T-helper 1 cell treated with Interleukin-12 subunit alpha and Interleukin-12 subunit beta and Interleukin-4 antibody, amounts not matched to agents 30 ng/mL and 1 ng/mL, for 36 hours (primary cell): ENCODE measurements around the gene PGPEP1. TPM values are rescaled to one million over a fixed set of nuclear protein-coding genes. Genes with fewer than 3 reads are reported as not detected.

ENCODE experiments used
- intact Hi-C: fragments of 100-400 bp; cut with micrococcal nuclease; formaldehyde crosslinking; loops from one replicate; pipeline ENCODE4 v1.15.1; 2024
- total RNA-seq: library from RNA; stranded (reverse); gene quantifications from 2 replicates; pipeline ENCODE4 v1.2.3, GENCODE V29; 2022

The PGPEP1 gene
- total RNA-seq, 1 donor from 2014 or later, result 29.2 TPM

DNA sequence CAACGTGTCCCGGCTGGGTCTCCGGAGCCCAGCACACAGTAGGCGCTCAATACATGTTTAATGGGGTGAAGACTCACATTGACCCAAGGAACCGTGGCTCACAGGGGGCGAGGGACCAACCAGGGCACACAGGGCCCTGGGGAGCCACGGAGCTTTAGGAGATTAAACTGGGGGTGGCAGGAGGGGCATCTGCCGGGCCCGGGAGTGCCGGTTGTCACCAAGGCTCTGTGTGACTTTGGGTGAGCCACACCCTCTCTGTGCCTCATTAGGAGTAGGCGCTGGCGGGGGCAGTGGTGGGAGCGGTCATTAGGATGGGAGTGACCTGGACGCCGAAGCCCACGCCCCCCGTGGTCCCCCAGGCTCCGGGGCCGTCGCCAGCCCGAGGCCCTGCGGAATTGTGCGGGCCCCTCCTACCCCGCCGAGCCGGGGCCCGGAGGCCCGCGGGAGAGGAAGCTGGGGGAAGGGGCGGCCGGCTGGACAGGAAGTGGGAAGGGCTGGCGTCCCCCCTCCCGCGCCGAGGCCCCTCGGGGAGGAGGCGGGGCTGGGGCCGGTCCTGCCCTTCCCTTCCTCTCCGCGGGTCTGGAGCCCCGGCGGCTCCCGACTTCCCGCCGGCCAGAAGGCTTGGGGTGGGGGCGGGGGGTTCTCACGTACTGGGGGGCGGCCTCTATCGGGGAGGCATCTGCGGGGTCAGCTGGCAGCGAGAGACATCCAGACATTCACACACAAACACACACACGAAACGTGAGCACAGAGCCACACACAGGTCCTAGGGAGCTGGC lies 77.0 kb downstream of the PGPEP1 start:
- intact Hi-C loops, result loop anchor here (2.0 to 5.0 kb wide), 4 partner anchors 213 to 470 kb away; partner anchors contain the start of genes MAST3, RAB3A and UPF1

DNA sequence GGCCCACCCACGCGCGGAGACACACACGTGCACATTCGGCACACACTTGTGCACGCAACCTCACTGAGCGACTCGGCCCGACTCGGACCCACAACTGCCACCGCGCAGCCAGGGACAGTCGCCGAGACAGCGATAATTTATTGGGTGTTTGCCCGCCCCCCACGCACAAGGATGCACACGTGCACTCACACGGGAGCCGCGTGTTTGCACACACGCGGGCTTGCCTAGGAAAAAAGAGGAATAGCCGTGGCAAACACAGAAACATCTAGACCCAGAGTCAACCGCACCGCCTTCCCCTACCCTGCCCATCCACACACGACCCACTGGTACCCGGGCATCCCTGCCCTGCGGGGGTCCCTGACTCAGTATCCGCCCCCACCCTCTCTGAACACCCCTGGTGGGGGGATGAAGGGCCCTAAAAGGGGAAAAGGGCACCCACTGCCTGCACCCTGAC lies 77.7 kb downstream of the PGPEP1 start:
- intact Hi-C loops, result loop anchor here (2.0 to 5.0 kb wide), 4 partner anchors 213 to 471 kb away; partner anchors contain the start of genes MAST3, RAB3A and UPF1

DNA sequence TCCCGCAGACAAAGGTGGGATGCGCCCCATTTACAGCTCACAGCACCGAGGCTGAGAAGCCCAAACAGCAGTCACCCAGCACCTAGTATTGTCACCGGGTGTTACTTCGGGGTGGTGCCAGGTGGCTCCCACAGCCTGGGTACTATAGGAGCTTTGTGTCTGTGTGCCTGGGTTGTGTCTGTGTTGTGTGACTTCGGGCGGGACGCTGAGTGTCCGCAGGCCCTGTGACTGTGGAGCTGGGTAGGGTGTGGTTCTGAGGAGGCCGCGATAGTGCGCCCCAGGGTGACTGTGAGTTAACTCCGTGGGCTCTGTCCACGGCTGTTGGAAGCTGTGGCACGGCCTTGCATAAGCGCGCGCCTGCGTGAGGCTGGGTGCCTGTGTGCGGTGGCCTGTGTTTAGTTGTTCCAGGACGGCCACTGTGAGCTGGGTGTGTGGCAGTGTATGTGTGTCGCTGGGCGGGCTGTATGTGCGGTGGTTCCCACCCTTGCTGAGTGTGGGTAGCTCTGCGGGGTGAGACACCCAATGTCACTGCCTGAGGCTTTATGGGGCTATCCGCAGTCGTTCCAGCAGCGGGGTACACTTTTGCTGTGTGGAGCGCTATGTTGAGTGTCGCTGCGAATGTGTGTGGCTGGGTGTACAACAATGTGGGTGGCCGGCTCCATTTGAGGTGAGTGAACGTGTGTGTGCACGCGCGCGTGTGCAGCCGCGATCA lies 78.2 kb downstream of the PGPEP1 start:
- intact Hi-C loops, result loop anchor here (1.0 to 5.0 kb wide), 6 partner anchors 11 to 471 kb away; partner anchors contain the start of genes ELL, MAST3, RAB3A and UPF1

DNA sequence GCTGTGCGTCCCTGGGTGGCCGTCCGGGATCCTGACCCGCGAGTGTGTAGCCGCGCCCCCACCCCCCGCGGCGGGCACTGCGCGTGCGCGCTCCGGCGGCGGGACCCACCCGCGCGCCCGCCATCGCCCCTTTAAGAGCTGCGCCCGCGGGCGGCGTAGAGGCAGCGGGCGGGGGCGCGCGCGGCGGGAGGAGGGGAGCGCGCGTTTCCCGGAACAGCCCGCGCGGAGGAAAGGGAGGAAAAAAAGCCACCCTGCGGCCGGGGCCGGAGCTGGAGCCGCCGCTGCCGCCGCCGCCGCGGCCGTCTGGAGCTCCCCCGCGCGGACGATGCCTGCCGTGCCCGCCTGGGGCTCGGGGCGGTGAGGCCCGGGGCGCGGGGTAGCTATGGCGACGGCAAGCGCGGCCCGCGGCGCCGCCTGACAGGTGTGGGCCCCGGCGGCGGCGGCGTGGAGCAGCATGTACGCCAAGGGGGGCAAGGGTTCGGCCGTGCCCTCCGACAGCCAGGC lies 78.8 kb downstream of the PGPEP1 start, which contains the start of gene SSBP4:
Gene SSBP4 (plus strand): TSS at position 204 of the 504 bp plus-strand sequence. CDS start 251 bp downstream, at position 455.
- intact Hi-C loops, result loop anchor here (1.0 to 5.0 kb wide), 6 partner anchors 10 to 472 kb away; partner anchors contain the start of genes ELL, MAST3, RAB3A and UPF1

Other genes starting within 250 kb of the PGPEP1 start
- 38.9 and 39.0 TPM in 2 replicates for gene MAST3, start 242.8 kb upstream of the PGPEP1 start, total RNA-seq
- gene PIK3R2, start 187.4 kb upstream of the PGPEP1 start, total RNA-seq, result 13.0 and 14.6 TPM in 2 replicates
- gene IFI30, start 166.8 kb upstream of the PGPEP1 start, total RNA-seq, result 133 and 143 TPM in 2 replicates
- 10.3 and 11.9 TPM in 2 replicates for gene MPV17L2, start 147.4 kb upstream of the PGPEP1 start, total RNA-seq
- gene RAB3A, start 136.6 kb upstream of the PGPEP1 start, total RNA-seq, result 3.6 and 4.8 TPM in 2 replicates
- not detected in 2 replicates for gene PDE4C, start 114.2 kb upstream of the PGPEP1 start, total RNA-seq
- gene IQCN, start 66.1 kb upstream of the PGPEP1 start, total RNA-seq, result 3.4 and 4.6 TPM in 2 replicates
- gene JUND, start 59.0 kb upstream of the PGPEP1 start, total RNA-seq, result 295 and 303 TPM in 2 replicates
- 120 and 125 TPM in 2 replicates for gene LSM4, start 17.5 kb upstream of the PGPEP1 start, total RNA-seq
- 0.78 TPM in 1 of 2 replicates, not detected in the other for gene GDF15, start 45.6 kb downstream of the PGPEP1 start, total RNA-seq
- gene LRRC25, start 57.0 kb downstream of the PGPEP1 start, total RNA-seq, result not detected in 2 replicates
- gene SSBP4, start 78.8 kb downstream of the PGPEP1 start, total RNA-seq, result 138 and 139 TPM in 2 replicates
- 8.1 and 9.1 TPM in 2 replicates for gene ISYNA1, start 97.5 kb downstream of the PGPEP1 start, total RNA-seq
- 25.7 and 30.2 TPM in 2 replicates for gene ELL, start 181.5 kb downstream of the PGPEP1 start, total RNA-seq
- gene FKBP8, start 203.0 kb downstream of the PGPEP1 start, total RNA-seq, result 192 and 199 TPM in 2 replicates
- gene KXD1, start 217.3 kb downstream of the PGPEP1 start, total RNA-seq, result 100.0 and 102 TPM in 2 replicates
- 1,453 and 1,494 TPM in 2 replicates for gene UBA52, start 231.3 kb downstream of the PGPEP1 start, total RNA-seq
- gene REX1BD, start 248.2 kb downstream of the PGPEP1 start, total RNA-seq, result 101 and 111 TPM in 2 replicates